Measurements from ENCODE around the gene TSPAN5. TPM values are rescaled to one million over a fixed set of nuclear protein-coding genes. Genes with fewer than 3 reads are reported as not detected.

The TSPAN5 gene
- total and polyA plus RNA-seq, 2 of the 4 experiments (the other 2 are of a cell fraction) = 64.8 to 79.6 TPM

DNA sequence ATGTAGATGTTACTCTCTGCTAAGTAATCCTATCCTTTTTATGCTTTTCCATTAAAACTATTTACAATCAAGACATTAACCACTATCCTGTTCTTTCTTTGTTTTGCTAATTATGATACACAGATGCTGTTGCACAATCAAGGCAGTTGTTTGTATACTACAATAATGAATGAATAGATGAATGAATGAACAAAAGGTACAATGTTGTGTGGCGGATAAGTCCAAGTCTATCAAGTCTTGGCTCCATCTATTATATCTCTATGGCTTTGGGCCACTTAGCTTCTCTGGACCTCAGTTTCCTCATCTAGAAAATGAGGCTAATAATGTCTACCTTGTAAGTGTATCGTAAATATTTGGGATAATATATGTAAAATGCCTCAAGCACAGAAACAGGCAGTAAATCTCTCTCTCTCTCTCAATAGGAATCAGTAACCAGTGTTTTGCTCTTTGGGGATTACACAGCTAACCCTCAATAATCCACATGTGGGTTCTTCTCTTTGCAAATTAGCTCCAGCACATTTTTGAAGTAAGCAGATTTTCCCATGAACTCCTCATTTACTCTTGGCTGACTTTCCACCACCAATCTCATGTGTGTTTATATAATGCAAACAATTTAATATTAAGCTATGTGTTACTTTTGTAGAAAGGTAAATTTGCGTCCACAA is 27.8 kb upstream of the TSPAN5 start:
- H4K5ac ChIP-seq (ENCODE audit: low read depth, low read length) = no peak overlapping the region
- no peak overlapping the region for H3K27ac ChIP-seq (ENCODE audit: insufficient read depth, low read length)
- H3K27me3 ChIP-seq (ENCODE audit: control insufficient read depth, insufficient read depth, low read length) = no peaks in the 10 kb centered on the region
- H3K56ac ChIP-seq (ENCODE audit: extremely low read depth, insufficient read depth, low read length) = no peak overlapping the region
- H3K79me1 ChIP-seq (ENCODE audit: low read depth in 1 of 2, low read length in 2 of 2) = no peaks in the 10 kb centered on the region
- H3K18ac ChIP-seq (ENCODE audit: low read depth, low read length) = no peak overlapping the region
- in situ Hi-C loops (cut with MboI; ENCODE audit: low sequenced_read_pairs) (no loop called here), dilution Hi-C loops (cut with HindIII; ENCODE audit: low sequenced_read_pairs, unreplicated experiment) (no loop called here), intact Hi-C loops (cut with micrococcal nuclease) (no loop called here)
- ChIA-PET CTCF (no interaction called here), POLR2A (ENCODE audit: unreplicated experiment) (no interaction called here)
- H3K4me3 ChIP-seq (ENCODE audit: insufficient read depth, low read depth, low read length) = no peak overlapping the region
- H2BK20ac ChIP-seq (ENCODE audit: low read depth, low read length) = no peak overlapping the region
- H3K9ac ChIP-seq (ENCODE audit: low read depth, low read length) = no peak overlapping the region
- H3K4me1 ChIP-seq (ENCODE audit: control insufficient read depth, insufficient read depth, low read length) = peaks cover 5% of the 10 kb centered on the region
- H4K20me1 ChIP-seq (ENCODE audit: insufficient read depth, low read length) = no peaks in the 10 kb centered on the region
- no peak overlapping the region for H2AK5ac ChIP-seq (ENCODE audit: low read depth, low read length)
- no peak overlapping the region for H2BK15ac ChIP-seq (ENCODE audit: low read depth, low read length)
- H3K4ac ChIP-seq (ENCODE audit: low read depth, low read length) = no peak overlapping the region
- no peak overlapping the region for H4K91ac ChIP-seq (ENCODE audit: insufficient read depth, low read depth, low read length)
- no peak overlapping the region for H3K23ac ChIP-seq (ENCODE audit: low read depth, low read length)
- ATAC-seq (ENCODE audit: low read depth) = no peak
- no TSS peak for BruUV-seq (replicated peaks)
- no peak overlapping the region for H2AFZ ChIP-seq (replicated peaks; ENCODE audit: low read length, poor library complexity)
- no peak overlapping the region for H2AK9ac ChIP-seq (replicated peaks; ENCODE audit: low read depth, low read length, poor library complexity)
- WGBS, 2 experiments (ENCODE audit: extremely low coverage in 2 of 2, insufficient read length in 1 of 2) = no CpG with 5 or more reads among the region's 3 CpGs
- no peaks in the 10 kb centered on the region for H3K9me3 ChIP-seq (ENCODE audit: control insufficient read depth, insufficient read depth, low read length)
- no peak overlapping the region for H3K14ac ChIP-seq (replicated peaks; ENCODE audit: low read depth, low read length)
- H3K4me2 ChIP-seq (ENCODE audit: low read depth, low read length) = no peak overlapping the region
- H3K36me3 ChIP-seq (ENCODE audit: control insufficient read depth, insufficient read depth, low read length) = no peaks in the 10 kb centered on the region
- H4K8ac ChIP-seq (ENCODE audit: low read depth in 2 of 2, low read length in 2 of 2) = no peak overlapping the region
- TF ChIP-seq POLR2A (IDR thresholded peaks at IDR 0.05; ENCODE audit: low read depth, low read length) = no peak
- TF ChIP-seq CEBPB (IDR thresholded peaks at IDR 0.05; ENCODE audit: low read depth, low read length) = peak; percentile 77
- peaks cover 6% of the 10 kb centered on the region; the same call in 1 of the 2 replicates for H3K9me1 ChIP-seq (ENCODE audit: insufficient read depth, low read length)
- H2BK5ac ChIP-seq (ENCODE audit: low read depth, low read length, poor library complexity, severe bottlenecking) = no peak overlapping the region
- no peak overlapping the region for H2BK120ac ChIP-seq (ENCODE audit: low read depth, low read length)
- no peak for DNase-seq

All from IMR-90 (cell line).